IPS DF 19.7 (cell line): Measurements from ENCODE around the gene EIF2B4.
"Not testable (repeated sequence)": the region's sequence is repeated elsewhere in the genome, so short reads cannot be mapped to it uniquely, and the experiment has no call there.

Source experiments
- DNase-seq: peaks from one replicate; pipeline ENCODE4 v3.0.0-alpha.2; 2013; ENCODE audit warnings: low read depth, low spot score

Gene EIF2B4

DNA sequence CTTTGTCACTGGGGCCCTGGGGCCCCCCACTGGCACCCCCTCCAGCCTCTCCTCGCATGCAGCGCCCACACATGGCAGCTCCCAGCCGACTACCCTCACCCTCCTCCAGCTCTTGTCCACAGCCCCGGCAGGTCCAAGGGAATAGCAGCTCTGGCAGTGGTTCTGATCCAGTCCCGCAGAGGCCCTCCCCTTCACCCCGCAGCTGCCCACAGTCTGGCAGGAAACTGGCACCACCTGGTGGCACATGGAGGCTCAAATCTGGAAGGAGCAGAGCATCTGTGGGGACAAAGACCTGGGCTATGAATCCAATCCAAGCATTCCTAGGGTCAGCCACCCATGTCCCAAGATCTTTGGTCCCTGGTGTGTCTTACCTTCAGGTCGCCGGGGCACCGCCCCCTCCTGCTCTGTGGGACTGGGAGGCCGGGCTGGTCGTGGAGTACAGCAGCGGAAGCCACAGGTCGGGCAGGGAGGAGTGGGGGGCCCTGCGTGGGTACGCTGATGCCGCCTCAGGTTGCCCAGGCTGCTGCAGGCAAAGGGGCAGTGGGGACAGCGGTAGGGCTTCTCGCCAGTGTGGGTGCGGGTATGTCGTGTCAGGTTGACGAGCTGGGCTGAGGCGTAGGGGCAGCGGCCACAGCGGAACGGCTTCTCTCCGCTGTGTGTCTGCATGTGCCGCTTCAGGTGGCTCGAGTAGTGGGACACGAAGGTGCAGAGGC is 8.1 kb upstream of the EIF2B4 start:
- no peak for DNase-seq

DNA sequence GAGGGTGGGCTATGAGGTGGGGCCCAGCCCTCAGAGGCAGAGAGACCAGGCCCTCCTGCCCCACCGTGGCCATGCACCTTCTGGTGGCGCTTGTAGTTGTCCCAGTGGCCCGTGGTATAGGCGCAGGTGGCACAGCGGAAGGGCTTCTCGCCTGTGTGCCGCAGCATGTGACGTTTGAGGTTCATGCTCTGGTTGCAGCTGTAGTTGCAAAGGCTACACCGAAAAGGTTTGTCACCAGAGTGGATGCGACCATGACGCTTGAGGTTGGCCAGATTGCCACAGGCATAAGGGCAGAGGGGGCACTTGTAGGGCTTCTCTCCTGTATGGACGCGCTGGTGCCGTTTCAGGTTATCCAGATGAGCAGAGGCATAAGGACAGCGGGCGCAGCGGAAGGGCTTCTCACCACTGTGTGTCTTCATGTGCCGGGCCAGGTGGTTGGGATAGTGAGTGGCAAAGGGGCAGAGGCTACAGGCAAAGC is 7.5 kb upstream of the EIF2B4 start:
- no peak for DNase-seq

DNA sequence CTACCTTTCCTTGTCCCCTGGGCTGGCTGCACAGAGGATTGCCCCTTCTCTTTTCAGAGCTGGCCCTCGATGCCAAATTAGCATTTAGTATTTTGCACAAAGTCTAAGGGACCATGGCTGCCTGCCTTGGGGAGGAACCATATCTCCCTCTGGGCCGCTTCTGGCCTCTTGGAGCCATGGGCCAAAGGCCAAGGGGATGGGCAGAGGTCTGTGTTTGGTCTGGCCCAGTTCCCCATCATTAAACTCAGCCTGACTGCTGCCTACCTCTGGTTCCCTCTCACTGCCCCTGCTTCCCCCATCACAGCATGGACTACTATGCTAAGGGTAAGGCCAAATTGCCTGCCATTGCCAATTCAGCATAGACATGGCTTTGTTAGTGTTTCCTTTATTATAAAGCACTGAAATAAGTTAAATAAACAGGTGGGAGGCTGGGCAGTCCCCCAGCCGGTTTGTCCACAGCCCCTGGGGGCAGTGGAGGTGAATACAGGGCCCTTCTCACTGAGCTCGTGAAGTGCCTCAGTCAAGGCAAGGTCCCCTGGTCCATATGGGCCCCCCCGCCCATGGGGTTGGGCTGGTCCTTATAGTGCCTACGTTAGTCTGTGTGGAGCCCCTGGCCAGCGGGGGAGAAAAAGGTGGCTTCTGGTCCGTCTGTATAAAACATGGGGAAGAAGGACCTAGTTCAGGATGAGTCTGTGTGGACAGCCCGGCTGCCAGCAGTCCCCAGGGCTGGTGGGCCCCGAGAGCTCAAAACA is 6.9 kb upstream of the EIF2B4 start:
- DNase-seq: no peak

DNA sequence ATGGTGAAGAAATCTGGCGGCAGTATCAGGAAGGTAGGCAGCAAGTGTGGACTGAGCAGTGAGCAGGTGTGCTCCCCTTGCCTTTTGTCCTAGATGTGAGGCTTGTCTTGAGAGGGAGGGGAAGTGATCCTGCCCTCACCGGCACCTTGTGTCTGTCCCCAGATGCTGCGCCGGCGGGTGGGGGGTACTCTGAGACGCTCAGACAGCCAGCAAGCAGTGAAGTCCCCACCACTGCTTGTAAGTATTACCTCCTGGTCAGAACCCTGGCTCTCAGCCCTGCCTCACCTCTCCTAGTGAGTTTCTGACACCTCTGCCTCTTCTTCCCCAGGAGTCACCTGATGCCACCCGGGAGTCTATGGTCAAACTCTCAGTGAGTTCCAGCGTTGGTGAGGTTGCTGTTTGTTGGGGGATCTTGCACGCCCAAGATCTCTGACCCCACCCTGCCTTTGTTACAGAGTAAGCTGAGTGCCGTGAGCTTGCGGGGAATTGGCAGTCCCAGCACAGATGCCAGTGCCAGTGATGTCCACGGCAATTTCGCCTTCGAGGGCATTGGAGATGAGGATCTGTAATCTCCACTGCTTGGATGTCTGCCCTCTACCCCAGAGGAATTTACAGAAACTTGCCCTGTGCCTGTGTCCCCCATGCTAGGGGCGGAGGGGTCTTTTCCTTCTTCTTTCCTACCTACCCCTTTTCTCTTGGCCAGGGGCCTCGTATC is 6.2 kb upstream of the EIF2B4 start:
- no peak for DNase-seq

DNA sequence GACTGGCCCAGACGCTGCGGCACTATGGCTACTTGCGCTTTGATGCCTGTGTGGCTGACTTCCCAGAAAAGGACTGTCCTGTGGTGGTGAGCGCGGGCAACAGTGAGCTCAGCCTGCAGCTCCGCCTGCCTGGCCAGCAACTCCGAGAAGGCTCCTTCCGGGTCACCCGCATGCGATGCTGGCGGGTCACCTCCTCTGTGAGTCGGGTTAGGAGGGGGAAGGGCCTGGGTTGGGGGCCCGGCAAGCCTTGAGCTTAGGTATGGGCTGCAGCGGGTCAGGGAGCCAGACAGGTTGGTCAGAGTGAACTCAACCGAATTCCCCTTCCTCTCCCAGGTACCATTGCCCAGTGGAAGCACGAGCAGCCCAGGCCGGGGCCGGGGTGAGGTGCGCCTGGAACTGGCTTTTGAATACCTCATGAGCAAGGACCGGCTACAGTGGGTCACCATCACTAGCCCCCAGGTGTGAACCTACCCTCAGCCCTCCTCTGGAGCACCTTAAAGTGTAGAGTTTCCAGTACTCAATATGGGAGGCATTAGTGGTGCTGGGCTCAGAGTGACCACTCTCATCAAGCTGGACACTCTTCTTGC is 5.5 kb upstream of the EIF2B4 start:
- no peak for DNase-seq

DNA sequence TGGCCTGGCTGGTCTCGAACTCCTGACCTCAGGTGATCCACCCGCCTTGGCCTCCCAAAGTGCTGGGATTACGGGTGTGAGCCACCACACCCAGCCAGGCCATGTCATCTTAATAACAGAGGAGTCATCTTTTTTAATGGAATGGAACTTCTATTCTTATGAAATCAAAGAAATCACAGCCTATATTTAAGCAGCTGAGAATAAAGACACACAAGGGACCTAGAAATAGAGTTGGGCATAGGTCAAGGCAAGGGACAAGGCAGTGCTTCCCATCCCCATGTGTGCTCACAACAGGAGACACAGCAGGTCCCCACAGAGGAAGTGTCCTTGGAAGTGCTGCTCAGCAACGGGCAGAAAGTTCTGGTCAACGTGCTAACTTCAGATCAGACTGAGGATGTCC is 3.4 kb upstream of the EIF2B4 start:
- no peak for DNase-seq

DNA sequence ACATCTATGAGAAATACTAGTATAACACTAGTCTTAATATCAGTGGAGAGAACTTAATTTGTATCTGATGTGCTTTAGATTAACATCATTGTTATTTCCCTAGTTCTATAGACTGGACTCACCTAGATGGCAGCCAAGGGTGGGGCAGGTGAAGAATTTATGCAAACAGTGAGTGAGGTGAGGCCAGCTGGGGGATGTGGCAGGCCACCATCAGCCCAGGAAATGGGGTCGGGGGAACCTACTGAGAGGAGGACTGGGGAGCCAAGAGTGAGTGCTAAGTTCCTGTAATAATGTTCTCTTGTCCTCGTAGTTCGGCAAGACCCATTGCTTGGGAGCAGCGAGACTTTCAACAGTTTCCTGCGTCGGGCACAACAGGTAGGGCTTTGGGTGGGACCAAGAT is 2.8 kb upstream of the EIF2B4 start:
- no peak for DNase-seq

DNA sequence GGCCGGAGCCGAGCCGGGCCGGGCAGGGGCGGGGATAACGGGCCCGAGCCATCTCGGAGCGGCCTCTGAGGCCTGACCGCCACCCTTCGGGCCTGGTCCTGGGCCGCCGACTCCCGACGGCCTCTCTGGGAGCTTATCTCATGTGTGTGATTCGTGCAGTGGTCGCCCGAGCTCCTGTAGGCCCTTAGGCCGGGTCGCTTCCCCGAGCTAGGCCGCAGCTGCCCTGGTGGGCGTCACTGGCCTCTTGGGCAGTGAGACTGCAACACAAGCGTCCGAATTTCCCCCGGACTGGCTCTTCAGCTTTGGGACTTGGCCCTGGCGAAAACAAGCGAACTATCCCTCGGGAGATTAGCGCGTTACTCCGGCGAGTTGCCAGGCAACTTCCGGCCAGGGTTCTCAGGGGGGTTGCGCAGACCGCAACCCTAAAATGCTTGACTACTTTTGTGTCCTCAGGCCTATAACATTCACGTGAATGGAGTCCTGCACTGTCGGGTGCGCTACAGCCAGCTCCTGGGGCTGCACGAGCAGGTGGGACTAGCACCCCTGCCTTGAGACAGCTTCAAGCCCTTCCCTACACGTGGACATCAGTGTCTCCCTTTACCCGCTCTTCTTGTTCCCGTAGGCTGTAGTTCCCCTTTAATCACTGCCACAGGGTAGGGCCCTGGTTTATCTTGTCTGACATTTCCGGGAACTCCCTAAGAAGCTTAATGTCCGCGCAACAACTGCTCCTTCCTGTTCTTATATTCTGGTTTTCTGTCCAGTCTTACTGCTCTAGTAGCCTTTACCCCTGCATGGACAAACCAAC is 880 bp upstream of the EIF2B4 start:
- no peak for DNase-seq

DNA sequence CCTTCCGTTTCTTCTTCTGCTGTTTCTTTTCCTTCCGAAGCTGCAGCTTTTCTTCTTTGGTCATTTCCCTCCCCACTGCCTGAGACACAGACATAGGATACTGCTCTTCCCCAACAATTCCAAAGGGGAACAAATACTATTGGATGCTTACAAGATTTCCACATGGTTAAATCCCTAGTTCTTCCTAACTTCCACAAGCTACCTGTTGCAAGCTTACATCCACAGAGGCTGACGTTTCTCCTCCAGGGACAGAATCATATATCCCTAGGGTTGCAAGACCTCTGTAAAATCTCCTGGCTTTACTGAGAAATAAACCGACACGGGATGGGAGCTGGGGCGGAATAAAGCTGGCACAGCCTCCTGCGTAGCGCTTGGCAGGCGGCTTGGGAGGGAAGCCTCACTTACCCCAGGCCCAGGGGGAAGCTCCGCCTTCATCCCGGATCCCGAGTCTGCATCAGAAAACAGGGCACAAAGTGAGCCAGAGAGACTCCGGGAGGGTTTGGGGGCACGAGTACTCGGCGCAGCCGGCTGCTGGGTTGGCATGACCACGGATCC is 590 bp downstream of the EIF2B4 start:
- DNase-seq: no peak

DNA sequence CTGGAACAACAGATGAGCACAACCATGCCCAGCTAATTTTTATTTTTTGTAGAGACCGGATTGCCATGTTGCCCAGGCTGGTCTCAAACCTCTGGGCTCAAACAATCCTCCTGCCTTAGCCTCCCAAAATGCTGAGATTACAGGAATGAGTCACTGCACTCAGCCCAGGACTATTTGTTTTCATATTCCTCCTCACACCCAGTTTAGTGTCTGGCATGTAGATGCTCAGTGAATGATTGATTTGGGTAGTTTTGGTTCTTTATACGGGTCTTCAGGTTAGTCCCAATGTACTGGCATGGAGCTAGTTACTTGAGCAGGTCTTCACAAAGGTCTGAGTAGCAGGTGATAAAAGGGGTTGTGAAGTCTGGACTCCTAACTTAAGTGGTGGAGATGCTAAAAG is 6.2 kb downstream of the EIF2B4 start:
- DNase-seq: no peak

DNA sequence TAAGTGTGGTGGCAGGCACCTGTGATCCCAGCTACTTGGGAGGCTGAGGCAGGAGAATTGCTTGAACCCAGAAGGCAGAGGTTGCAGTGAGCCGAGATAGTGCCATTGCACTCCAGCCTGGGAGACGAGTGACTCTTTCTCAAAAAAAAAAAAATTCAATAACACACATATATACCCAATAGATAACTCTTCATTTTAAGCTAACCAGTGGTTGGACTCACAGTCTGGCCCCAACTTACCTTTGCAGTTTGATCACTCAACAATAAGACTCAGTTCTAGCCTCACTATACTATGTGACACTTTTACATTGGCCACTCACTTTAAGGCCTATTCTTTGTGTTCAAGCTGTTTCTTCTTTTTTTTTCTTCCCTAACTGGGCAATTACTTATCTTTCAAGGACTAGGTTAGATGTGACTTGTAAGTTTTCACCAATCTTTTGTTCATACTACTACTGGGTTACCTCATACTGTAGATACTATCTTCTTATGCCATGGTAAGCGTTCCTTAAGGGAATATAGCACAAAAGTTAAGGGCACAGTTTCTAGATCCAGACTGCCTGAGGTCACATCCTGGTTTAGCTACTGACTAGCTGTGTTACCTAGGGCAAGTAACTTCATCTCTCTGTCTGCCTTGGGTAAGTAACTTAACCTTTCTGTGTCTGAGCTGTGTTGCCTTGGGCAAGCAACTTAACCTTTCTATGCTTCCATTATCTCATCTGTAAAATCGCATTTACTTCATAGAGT is 7.3 kb downstream of the EIF2B4 start:
- no peak for DNase-seq

DNA sequence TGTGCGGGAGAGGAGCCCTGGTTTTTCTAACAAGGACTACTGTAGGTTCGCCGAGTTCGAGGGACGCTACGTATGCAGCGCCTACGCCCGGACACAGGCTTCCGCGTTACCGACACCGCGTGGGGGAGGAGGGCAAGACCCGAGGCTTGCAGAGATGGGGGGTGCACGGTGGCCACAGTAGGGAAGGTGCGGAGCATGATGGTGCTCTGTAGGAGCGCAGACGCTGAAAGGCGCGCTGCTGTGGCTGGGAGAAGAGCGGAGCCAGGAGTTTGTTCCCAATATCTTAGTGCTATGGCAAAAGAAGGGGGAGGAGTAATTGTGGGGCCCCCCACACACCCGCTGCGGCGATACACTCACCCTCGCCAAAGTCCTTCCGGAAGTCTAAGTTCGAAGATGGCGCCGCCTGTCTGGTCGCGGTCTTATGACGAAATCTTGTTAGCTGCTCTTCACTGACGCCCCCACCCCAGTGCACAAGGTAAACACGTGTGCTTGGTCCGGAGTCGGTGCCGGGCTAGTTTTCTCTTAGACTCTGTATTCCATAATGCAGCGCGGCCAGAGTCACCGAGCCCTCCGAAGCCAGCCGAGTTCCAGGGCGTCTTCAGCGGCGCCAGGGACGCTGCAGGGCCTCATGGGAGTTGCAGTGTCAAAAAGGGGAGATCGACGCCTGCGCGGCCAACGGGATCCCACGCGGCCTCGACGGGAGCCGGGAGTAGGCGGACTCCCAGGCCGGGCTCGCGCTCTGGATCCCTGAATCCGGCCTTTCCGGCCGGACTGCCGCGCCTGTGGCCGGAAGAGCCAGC is 13.6 kb downstream of the EIF2B4 start, which contains the start of gene GTF3C2:
TSS of gene GTF3C2 (minus strand) at position 383 of the 800 bp plus-strand sequence. CDS start 13,210 bp downstream, outside the sequence.
- DNase-seq: peak; percentile 99

DNA sequence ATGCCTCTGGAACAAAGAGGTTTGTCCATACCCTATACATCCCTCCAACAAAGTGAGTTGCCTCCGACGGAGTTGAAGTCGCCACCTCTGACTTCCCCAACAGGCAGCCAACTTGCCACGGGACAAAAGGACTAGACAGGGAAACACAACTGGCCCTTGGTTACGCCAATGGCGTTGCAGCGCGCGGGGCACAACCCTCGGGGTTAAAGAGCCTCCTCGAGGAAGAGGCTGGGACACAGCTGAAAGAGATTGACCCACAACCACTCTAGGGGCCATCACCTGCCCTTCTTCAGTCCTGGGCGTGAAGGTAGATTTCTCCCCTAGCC is 14.1 kb downstream of the EIF2B4 start:
- DNase-seq: no peak

DNA sequence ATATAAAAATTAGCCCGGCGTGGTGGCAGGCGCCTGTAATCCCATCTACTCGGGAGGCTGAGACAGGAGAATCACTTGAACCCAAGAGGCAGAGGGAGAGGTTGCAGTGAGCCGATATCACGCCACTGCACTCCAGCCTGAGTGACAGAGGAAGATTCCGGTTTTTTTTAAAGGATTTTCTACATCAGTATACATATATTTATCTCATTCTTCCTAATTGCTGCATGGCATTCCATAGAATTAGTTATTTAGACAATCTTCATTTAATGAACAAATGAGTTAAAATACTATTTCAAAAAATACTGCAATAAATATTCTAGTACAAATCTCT is 15.6 kb downstream of the EIF2B4 start:
- no peak for DNase-seq

DNA sequence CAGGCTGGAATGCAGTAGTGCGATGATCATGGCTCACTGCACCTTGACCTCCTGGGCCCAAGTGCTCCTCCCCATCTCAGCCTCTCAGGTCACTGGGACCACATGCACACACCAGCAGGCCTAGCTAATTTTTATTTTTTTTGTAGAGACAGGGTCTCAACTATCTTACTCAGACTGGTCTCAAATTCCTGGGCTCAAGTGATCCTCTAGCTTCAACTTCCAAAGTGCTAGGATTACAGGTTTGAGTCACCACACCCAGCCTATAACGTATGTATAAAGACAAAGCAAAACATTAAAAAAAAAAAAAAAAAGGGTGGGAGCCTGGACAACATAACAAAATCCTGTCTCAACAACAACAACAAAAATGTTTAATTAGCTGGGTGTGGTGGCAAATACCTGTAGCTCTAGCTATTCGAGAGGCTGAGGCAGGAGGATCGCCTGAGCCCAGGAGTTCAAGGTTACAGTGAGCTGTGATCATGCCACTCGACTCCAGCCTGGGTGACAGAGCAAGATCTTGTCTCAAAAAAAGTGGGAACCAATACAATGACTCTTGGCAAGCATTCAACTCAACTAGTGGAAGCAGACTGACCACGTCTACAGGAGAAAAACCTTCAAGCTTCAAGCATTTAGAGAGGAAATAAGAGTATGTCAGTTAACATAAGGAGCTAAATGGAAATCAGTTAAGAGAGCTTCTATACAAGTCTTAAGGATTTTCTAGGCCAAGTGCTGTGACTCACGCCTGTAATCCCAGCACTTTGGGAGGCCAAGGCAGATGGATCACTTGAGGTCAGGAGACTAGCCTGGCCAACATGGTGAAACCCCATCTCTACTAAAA is 16.2 kb downstream of the EIF2B4 start:
- DNase-seq: no peak

DNA sequence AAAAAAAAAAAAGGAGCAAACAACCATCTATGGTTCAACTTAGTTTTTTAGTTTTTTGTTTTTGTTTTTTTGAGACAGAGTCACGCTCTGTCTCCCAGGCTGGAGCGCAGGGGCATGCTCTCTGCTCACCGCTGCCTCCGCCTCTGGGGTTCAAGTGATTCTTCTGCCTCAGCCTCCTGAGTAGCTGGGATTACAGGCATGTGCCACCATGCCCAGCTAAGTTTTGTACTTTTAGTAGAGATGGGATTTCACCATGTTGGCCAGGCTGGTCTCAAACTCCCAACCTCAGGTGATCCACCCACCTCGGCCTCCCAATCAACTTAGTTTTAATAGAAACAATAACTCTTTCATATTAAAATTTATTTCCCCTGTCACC is 16.8 kb downstream of the EIF2B4 start:
- DNase-seq: not testable (repeated sequence)

DNA sequence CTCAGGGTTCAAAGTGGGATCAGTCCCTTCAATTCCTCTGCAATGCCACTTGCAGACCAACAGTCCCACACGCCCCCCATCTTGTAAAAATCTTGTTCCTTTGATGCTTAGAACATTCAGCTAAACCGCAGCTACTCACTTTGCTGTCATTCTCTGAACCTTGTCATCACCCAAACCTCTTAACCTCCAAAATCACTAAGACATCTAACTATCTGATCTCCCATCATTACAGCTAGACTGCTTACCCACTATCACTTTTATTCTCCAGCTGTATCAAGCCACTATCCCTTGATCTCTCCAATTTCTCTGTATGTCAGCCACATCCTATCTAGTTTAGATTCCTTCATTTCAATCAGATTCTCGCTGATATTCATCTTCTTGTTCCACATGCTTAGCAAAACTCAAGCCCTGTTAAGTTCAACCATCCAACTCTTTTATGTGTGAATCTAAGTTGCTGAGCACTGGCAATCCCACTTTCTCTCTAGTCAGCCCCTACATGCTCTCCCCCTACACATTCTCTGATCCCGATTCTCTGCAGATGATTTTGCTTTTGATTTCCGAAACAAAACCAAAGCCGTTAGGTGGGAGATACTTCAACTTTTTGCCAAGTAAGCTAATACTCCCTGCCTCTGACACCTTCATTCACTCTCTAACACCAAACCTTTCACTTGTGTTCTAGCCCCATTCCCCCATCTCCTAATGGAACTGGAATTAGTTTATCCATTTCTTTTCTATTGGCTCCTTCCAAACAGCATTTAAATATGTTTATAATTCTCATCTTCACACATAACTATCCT is 18.1 kb downstream of the EIF2B4 start:
- DNase-seq: no peak

DNA sequence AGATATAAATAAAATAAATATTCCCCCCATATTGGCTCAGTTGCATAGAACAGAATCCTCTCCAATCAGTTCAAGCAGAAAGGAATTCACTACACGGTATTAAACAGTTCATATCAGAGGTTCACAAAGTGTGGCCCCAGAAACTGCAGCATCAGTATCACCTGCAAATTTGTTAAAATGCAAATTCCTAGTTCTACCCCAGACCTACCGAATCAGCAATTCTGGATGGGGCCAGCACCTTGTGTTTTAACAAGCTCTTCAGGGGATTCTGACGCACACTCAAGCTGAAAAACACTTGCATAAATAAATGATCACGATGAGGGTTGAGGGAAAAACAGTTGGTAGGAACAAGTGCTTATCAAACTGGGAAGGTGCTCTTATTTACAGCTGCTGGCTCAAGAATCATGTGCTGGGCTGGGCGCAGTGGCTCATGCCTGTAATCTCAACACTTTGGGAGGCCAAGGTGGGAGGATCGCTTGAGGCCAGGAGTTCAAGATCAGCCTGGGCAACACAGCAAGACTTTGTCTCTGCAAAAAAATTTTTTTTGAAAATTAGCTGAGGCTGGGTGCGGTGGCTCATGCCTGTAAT is 19.9 kb downstream of the EIF2B4 start:
- no peak for DNase-seq
